IPS-15b (cell line): Measurements from ENCODE around the gene PRR14L.
"Not testable (repeated sequence)": the region's sequence is repeated elsewhere in the genome, so short reads cannot be mapped to it uniquely, and the experiment has no call there.

Source experiments
- H3K27me3 ChIP-seq: one replicate; pipeline ENCODE4 v1.6.1; 2013; ENCODE audit warnings: low read length; ENCODE audit not compliant: control insufficient read depth, insufficient read depth
- H3K36me3 ChIP-seq: one replicate; pipeline ENCODE4 v1.6.1; 2013; ENCODE audit warnings: low read length; ENCODE audit not compliant: control insufficient read depth, insufficient read depth
- H3K4me1 ChIP-seq: one replicate; pipeline ENCODE4 v1.6.1; 2013; ENCODE audit warnings: mild to moderate bottlenecking, low read length; ENCODE audit not compliant: control insufficient read depth, insufficient read depth
- H3K4me3 ChIP-seq: one replicate; pipeline ENCODE4 v1.5.1; 2013; ENCODE audit warnings: low read depth, low read length
- H3K9ac ChIP-seq: one replicate; pipeline ENCODE4 v1.6.1; 2013; ENCODE audit warnings: low read depth, mild to moderate bottlenecking, low read length
- H3K9me3 ChIP-seq: one replicate; pipeline ENCODE4 v1.6.1; 2013; ENCODE audit warnings: mild to moderate bottlenecking, low read length; ENCODE audit not compliant: control insufficient read depth, insufficient read depth

PRR14L gene

GRCh38 chr22:31676700-31677099, 73.2 kb downstream of the PRR14L start:
- H3K9me3 ChIP-seq, result no peaks in the 10 kb centered on the region
- no peaks in the 10 kb centered on the region for H3K36me3 ChIP-seq
- no peaks in the 10 kb centered on the region for H3K4me1 ChIP-seq
- H3K4me3 ChIP-seq, result peak overlapping the region; percentile 56
- no peak overlapping the region for H3K9ac ChIP-seq
- H3K27me3 ChIP-seq, result no peaks in the 10 kb centered on the region

- not testable (repeated sequence) for H3K4me1 ChIP-seq, H3K9ac ChIP-seq, H3K9me3 ChIP-seq, H3K4me3 ChIP-seq, H3K27me3 ChIP-seq, H3K36me3 ChIP-seq
Measured at GRCh38 chr22:31674219-31674618, 75.7 kb downstream of the PRR14L start.

- not testable (repeated sequence) for H3K27me3 ChIP-seq, H3K4me1 ChIP-seq, H3K9ac ChIP-seq, H3K9me3 ChIP-seq, H3K4me3 ChIP-seq, H3K36me3 ChIP-seq
Measured at GRCh38 chr22:31668849-31669248, 81.1 kb downstream of the PRR14L start.

GRCh38 chr22:31662668-31663037, 87.3 kb downstream of the PRR14L start:
- Histone ChIP-seq H3K9me3 (no peaks in the 10 kb centered on the region), H3K4me1 (peaks cover 3% of the 10 kb centered on the region), H3K36me3 (no peaks in the 10 kb centered on the region), H3K4me3 (peak overlapping the region; percentile 94), H3K9ac (no peak overlapping the region), H3K27me3 (no peaks in the 10 kb centered on the region)

- Histone ChIP-seq H3K4me3 (peak within 1 kb of the TSS; percentile 94), H3K36me3 (no peaks in the 10 kb centered on the region), H3K9ac (peak within 1 kb of the TSS; percentile 57), H3K4me1 (peaks cover 3% of the 10 kb centered on the region), H3K9me3 (no peaks in the 10 kb centered on the region), H3K27me3 (no peaks in the 10 kb centered on the region)
Measured at GRCh38 chr22:31661851-31662667, 87.9 kb downstream of the PRR14L start, which contains the start of gene PISD. PISD (minus strand) TSS chr22:31662215; CDS start chr22:31662208, 7 bp downstream.

- not testable (repeated sequence) for H3K9me3 ChIP-seq, H3K4me1 ChIP-seq, H3K36me3 ChIP-seq, H3K27me3 ChIP-seq, H3K9ac ChIP-seq
- H3K4me3 ChIP-seq, result peak overlapping the region; percentile 94
Measured at GRCh38 chr22:31660860-31661341, 89.0 kb downstream of the PRR14L start.

GRCh38 chr22:31659246-31659645, 90.7 kb downstream of the PRR14L start:
- H3K36me3 ChIP-seq, result no peaks in the 10 kb centered on the region
- no peaks in the 10 kb centered on the region for H3K27me3 ChIP-seq
- no peak overlapping the region for H3K4me3 ChIP-seq
- peaks cover 3% of the 10 kb centered on the region for H3K4me1 ChIP-seq
- no peak overlapping the region for H3K9ac ChIP-seq
- H3K9me3 ChIP-seq, result no peaks in the 10 kb centered on the region

- no peak overlapping the region for H3K9ac ChIP-seq
- H3K9me3 ChIP-seq, result no peaks in the 10 kb centered on the region
- no peaks in the 10 kb centered on the region for H3K27me3 ChIP-seq
- no peaks in the 10 kb centered on the region for H3K4me1 ChIP-seq
- no peaks in the 10 kb centered on the region for H3K36me3 ChIP-seq
- H3K4me3 ChIP-seq, result no peak overlapping the region
Measured at GRCh38 chr22:31654408-31654807, 95.5 kb downstream of the PRR14L start.

GRCh38 chr22:31653944-31654343, 96.0 kb downstream of the PRR14L start:
- no peaks in the 10 kb centered on the region for H3K27me3 ChIP-seq
- peaks cover under 1% of the 10 kb centered on the region for H3K4me1 ChIP-seq
- no peak overlapping the region for H3K9ac ChIP-seq
- H3K36me3 ChIP-seq, result no peaks in the 10 kb centered on the region
- no peak overlapping the region for H3K4me3 ChIP-seq
- no peaks in the 10 kb centered on the region for H3K9me3 ChIP-seq

GRCh38 chr22:31652911-31653684, 96.8 kb downstream of the PRR14L start:
- no peaks in the 10 kb centered on the region for H3K9me3 ChIP-seq
- H3K4me3 ChIP-seq, result no peak overlapping the region
- H3K27me3 ChIP-seq, result no peaks in the 10 kb centered on the region
- peaks cover 4% of the 10 kb centered on the region for H3K4me1 ChIP-seq
- H3K36me3 ChIP-seq, result no peaks in the 10 kb centered on the region
- no peak overlapping the region for H3K9ac ChIP-seq

- peaks cover 2% of the 10 kb centered on the region for H3K36me3 ChIP-seq
- no peak overlapping the region for H3K4me3 ChIP-seq
- H3K9me3 ChIP-seq, result no peaks in the 10 kb centered on the region
- H3K9ac ChIP-seq, result no peak overlapping the region
- H3K4me1 ChIP-seq, result peaks cover 11% of the 10 kb centered on the region
- H3K27me3 ChIP-seq, result no peaks in the 10 kb centered on the region
Measured at GRCh38 chr22:31652088-31652487, 97.8 kb downstream of the PRR14L start.

GRCh38 chr22:31651664-31652063, 98.3 kb downstream of the PRR14L start:
- H3K36me3 ChIP-seq, result peaks cover 2% of the 10 kb centered on the region
- H3K4me3 ChIP-seq, result no peak overlapping the region
- no peak overlapping the region for H3K9ac ChIP-seq
- H3K9me3 ChIP-seq, result no peaks in the 10 kb centered on the region
- no peaks in the 10 kb centered on the region for H3K27me3 ChIP-seq
- peaks cover 12% of the 10 kb centered on the region for H3K4me1 ChIP-seq
